Purkinje cell (primary cell): ENCODE results near the gene ZFYVE1. TPM values are rescaled to one million over a fixed set of nuclear protein-coding genes. Genes with fewer than 3 reads are reported as not detected.

Experiments
- polyA plus RNA-seq: library from polyadenylated mRNA; unstranded; fragments of >200 nt; fragmentation: Nextera tagmentation; gene quantifications from 2 replicates; pipeline ENCODE4 v1.2.1, GENCODE V29; 2014

The ZFYVE1 gene
- polyA plus RNA-seq = 3.9 and 4.8 TPM in 2 replicates

GRCh38 chr14:73026845-73027542 lies at the start of gene ZFYVE1:
TSS of gene ZFYVE1 (minus strand) at chr14:73027106. CDS start at chr14:73024508, 2,598 bp downstream.

GRCh38 chr14:73058224-73058921 lies 31.5 kb upstream of the ZFYVE1 start, which contains the start of gene RBM25:
TSS of gene RBM25 (plus strand) at chr14:73058534. CDS start at chr14:73071642, 13,108 bp downstream.

GRCh38 chr14:72926292-72927028 lies 100.4 kb downstream of the ZFYVE1 start, which contains the start of gene DCAF4:
TSS of gene DCAF4 (plus strand) at chr14:72926464. CDS start at chr14:72937979, 11,515 bp downstream.

Other genes starting within 250 kb of the ZFYVE1 start
- 5.0 and 7.3 TPM in 2 replicates for gene DPF3, start 133.0 kb downstream of the ZFYVE1 start, polyA plus RNA-seq
- 3.5 and 6.0 TPM in 2 replicates for gene DCAF4, start 100.6 kb downstream of the ZFYVE1 start, polyA plus RNA-seq
- 63.7 and 72.3 TPM in 2 replicates for gene RBM25, start 31.4 kb upstream of the ZFYVE1 start, polyA plus RNA-seq
- gene PSEN1, start 109.4 kb upstream of the ZFYVE1 start, polyA plus RNA-seq = 10.3 and 11.2 TPM in 2 replicates
- gene PAPLN, start 210.4 kb upstream of the ZFYVE1 start, polyA plus RNA-seq = not detected in 2 replicates